ENCODE measurements around the gene IL2RA.
"Not testable (repeated sequence)": the region's sequence is repeated elsewhere in the genome, so short reads cannot be mapped to it uniquely, and the experiment has no call there.

IL2RA gene

DNA sequence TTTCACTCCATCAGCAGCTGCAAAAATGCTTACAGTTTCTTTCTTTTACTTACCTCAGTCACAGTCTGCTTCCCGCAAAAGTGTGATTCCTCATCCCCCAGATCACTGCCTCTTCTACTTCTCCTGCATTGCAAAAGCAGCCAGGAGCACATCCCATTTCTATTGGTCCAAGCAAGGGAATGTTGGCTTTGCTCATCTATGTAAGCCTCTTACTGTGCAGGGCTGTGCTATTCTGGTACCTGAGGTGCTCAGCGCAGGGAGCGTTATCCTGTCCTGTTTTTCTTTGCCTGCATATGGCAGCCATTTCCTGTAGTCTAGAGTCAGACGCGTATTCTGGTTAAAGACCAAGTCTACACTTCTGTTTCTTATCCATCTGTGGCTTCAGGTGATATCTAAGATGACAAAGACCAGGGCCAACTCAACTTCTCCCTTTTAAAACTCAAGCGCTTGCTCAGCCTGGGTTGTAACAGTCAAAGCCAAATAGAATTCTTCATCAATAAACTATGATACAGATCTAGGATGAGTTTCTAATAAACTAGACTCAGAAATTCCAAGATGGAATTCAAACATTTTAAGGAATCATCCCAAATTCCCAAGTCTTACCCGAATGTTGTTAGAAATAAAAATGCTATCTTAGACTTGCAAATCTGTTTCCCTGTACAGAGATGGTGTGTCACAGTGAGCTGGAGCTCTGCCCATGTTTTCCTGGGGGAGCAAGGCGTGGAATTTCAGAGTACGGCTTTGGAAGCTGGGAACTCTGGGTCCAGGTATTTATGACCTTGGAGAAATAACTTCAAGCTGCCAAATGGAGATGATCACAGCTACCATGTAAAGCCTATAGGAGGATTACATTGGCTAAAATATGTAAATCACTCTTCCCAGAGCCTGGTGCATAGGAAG is 20.6 kb upstream of the IL2RA start:
- DNase-seq: no peak

DNA sequence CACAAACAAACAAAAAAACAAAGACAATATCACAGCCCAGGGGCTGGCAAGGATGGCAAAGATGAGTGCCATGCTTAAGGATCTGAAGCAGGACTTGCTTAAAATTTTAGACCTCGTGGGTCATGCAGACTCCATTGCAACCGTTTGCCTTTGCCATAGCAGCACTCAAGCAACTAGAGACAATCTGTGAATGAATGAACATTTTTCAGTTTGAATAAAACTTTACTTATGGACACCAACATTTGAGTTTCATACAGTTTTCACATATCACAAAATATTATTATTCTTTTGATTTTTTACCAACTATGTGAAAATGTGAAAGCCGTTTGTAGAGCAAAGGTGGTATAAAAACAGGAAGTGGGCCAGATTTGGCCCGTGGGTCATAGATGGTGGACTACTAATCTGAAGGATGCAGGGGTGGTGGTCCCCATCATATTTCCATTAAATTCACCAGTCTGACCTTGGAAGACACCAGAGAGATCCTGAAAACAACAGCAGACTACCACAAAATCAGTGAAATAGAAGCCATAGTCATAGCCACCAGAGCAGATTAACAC is 18.3 kb upstream of the IL2RA start:
- no peak for DNase-seq

DNA sequence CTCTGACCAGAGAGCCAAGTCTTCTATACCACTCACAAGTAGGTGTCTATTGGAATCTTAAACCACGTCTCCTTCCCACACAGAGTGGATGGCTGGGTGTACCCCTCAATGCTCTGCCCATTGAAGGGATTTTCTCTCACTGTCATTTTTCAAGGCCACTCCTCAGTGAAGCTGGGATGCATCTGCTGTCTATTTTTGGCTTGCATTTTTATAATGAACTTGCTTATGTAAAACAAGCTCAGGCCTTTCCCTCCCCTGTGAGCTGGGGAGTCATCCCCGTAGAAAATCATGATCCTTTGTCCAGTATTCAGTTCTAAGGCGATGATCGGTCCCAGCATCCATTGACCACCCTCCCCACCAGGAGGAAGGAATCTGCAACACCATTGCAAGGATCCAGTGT is 16.9 kb upstream of the IL2RA start:
- DNase-seq: no peak

DNA sequence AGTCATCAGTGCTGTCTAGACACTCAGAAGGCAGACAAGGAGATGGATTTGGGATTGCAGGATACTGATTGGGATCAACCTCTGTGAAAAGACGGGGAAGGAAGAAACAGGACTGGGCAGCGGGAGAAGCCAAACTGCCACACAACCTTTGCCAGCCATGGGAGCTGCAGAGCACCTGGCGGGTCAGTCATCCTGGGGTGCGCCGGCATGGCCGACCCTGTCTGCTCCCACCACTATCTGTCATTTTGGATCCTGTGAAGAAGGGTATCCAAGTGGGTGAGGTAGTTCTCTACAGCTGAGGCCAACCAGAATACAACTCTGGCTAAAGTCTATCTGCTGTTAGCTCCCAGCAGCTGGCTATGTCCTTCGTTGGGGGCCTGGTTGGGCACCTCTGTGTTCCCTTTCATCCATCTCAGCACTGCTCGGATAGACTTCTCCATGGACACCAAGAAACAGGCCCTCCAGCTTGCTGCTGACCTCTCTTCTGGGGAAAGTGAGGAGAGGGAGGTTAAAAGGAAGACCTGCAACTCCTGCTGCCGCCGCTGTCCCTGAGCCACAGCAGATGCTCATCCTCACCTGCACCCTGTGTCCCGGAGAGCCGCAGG is 15.0 kb upstream of the IL2RA start:
- no peak for DNase-seq

DNA sequence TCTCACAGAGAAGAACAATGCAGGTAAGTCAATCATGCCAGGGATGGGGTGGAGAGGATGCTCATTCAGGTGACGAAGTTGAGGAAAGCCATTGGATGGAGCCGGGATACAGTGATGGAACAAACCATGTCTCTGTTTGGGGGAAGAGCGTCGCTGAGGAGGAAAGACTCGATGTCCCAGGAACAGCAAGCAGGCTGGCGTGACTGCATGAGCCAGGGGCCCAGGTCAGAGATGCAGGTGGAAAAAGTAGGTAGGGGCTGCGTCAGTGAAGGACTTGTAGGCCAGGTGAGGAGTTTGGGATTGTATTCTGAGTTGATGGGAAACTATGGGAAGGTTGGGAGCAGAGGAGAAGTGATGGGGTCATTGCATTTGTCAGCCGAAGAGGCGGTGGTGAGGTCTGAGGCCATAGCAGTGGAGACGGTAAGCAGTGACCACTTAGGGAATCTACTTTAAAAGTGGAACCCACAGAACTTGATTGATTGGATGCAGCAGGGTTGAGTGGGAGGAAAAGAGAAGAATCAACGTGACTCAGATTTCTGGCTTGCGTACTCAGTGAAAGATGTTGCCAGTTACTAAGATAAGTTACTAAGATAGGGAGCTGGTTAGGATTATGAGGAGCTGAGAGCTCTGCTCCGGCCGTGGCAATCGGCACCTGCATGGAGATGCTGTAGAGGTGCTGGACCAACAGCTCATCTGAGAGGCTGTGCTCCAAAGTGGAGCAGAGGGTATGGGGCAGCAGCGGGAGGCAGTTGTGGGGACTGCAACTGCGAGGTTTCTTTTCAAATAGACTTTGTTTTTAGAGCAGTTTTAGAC is 12.5 kb upstream of the IL2RA start:
- DNase-seq: no peak

DNA sequence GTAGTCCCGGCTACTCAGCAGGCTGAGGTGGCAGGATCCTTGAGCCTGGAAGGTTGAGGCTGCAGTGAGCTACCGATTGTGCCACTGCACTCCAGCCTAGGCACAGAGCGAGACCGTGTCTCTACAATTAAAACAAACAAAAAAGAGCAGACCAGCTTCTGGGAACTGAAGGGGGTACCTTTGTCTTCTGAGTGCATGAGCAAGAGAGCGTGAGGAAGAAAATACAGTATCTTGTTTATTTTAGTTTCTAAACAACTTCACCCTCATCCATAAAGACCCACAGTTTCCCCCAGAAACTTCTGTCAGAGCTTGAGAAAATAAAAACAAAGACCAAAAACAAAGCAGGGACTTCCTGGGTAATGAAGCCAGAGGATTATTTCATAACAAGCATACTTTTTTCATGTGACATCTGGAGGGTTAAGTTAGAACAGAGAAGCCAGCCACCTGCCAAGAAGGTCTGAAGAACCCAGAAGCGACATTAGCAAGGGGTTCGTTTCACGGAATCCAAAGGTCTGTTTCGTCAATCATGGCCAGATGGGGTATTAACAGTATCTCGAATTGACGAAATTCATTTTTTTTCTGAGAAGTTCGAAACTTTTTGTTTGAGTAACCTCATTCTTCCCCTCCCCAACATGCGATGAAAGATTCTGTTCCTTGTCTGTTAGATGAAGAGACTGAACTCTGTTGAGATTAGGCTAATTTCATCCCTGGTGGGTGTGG is 10.2 kb upstream of the IL2RA start:
- DNase-seq: no peak

DNA sequence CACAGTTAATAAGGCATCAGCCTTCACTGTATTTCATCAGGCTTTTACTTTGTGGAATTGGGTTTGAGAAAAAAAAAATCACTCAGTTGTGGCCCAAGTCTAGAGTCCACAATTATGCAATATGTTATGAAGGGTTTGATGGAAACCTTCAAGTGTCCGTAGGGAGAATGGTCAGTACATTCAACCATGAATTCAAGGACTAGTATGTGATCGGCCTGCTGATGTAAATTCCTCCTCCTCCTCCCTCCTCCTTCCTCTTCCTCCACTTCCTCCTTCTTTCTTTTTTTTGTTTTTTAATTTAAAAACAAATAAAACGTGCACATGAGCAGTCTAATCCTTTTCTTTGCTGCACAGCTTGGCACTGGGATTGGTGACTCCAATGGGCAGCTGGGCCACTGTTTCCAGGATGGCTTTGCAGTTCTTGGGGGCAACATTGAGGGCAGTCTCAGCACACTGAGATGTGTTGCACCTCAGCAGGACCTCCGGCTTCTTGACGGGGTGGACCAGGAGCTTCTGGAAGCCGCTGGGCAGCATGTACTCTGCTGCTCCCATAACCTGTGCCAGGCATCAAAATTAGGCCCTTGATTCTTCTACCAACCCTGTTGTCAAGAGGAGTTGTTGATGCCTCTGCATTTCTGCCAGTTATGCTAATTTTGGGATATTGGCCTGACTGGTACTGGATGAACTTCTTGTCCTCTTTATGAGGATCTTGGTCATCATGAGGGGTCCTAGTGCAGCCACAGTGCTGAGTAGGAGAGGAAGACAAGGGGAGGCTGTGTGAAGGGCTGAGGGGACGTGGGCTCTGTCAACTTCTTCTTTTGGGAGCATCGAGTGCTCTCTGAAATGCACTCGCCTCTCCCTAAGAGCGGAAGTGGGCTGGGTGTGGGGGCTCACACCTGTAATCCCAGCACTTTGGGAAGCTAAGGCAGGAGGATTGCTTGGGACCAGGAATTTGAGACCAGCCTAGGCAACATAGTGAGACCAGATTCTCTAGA is 9.3 kb upstream of the IL2RA start:
- no peak for DNase-seq

DNA sequence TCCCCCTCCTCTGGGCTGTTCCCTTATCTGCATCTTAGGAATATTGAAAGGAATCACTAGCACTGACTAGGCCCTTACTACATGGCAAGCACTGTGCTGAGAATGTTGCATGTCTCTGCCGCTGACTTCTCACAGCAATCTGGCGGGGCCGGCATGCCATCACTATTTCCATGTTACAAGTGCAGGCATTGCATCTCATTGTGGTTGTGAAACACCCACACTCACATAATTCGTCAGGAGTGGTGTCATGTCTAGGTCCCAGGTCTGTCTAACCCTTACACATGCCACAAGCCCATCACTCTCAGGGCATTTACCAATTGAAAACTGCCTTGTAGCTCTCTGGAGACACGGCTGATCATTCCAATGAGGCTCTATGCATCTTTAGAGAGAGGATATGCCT is 8.5 kb upstream of the IL2RA start:
- no peak for DNase-seq

DNA sequence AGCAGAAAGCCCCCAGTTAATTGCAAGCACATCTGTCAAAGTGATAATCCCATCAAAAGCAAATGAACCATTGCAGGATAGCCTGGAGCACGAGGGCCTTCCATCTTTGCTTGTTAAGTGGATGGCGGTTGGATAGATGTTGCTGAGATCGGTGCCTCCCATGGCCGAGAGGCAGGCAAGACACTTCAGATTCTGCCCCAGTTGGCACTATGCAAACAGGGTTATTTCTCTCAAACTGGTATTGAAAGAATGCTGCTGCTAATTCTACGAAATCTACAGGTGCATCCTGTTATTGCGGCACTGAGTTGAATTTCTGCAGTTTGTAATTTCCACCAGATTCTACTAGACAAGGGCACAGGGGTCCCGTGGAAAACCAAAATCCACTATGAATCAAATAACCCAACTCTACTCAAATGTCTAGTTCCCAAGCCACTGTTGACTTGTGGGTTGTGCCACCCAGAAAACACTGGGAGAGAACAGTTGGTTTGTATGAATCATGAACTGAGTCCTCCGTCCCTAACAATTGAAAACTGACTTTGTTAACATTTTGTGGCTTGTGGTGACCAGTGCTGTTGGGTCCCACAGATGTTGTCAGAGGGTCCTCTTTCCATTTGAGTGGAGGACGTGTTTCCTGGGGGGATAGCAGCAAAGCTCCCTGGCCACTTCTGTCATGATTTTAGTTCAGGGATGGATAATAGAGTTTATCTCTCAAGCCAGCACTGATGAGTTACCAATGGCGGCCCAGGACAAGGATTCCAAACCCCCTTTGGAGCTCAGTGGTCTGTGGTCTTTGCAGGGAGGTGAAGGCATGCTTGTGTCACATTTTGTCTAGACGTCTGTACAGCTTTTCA is 7.1 kb upstream of the IL2RA start:
- DNase-seq: no peak

DNA sequence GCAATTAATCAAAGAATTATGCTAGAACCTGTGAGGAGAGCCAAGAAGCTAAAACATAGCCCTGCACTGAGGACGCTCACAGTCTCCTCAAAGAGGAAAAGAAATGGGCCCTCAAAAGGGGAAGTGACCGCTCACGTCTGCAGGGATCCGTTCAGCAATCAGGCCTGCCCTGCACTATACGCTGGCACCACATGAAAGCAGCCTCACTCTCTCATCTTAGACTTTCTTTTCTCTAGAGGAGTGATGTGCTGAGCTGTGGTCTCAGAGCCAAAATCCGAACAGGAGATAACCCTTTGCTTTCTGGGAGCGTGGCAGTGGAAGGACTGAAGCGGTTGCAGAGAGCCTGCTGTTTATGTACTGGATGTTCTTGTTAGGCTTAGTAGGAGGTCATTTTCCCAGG is 6.3 kb upstream of the IL2RA start:
- DNase-seq: no peak

DNA sequence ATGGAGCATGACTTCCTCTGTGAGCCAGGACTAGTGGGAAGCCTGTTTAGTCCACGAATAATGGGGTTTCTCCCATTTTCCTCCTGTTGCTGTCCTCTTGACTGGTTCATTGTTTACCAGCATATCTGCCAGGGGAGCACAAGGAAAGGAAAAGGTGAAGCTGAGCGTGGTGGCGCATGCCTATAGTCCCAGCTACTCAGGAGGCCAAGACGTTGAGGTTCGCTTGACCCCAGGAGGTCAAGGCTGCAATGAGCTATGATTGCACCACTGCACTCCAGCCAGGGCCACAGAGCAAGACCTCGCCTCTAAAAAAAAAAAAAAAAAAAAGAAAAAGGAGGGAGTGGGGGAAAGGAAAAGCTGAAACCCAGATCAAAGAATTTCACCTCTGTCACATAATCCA is 5.8 kb upstream of the IL2RA start:
- no peak for DNase-seq

DNA sequence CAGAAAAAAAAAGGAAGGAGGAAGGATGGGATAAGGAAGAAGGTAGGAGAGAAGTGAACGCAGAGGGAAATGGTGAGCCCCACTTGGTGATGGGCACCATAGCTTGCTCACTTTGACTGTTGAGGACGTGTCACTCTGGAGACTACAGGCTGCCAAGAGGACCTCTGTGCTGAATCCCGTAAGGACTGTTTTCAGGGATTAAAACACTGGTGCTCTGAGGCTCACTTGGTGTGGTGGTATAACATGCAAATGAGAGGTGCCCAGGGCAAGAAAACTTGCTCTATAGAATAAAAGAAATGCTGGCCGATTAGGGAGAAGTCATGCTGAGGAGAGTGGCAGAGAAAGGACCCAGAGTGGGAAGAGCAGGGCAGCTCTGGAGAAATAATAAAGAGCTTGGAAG is 5.3 kb upstream of the IL2RA start:
- no peak for DNase-seq

DNA sequence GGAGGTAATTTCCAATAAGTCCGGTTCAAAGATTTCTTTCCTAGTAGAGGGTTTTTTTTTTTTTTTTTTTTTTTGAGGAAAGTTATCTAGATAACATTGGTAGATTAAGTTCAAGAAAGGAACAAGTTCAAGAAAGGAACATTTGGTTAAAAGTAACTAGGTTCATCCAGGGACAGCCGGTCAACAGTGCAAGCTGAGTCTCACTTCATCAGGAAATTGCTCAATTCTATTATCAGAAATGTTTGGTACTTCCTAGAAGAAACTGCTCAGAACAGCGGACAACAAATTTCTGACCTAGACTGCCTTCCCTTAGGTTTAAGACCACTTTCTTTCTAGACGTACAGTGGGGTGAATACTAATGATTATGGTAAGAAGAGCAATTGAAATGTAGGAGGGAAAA is 3.7 kb upstream of the IL2RA start:
- no peak for DNase-seq

DNA sequence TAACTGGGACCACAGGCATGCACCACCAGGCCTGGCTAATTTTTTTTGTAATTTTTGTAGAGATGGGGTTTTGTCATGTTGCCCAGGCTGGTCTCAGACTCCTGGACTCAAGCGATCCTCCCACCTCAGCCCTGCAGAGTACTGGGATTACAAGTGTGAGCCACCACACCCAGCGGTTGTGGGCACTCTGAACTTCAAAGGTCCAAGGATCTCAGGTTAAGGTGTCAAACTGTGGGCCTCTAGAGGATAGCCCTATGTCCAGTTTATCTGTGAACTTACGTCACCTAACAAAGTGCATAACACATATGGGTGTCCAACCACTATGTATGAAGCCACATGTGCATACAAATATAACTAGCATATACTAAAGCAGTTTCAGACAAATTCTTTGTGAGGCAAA is 3.2 kb upstream of the IL2RA start:
- no peak for DNase-seq

DNA sequence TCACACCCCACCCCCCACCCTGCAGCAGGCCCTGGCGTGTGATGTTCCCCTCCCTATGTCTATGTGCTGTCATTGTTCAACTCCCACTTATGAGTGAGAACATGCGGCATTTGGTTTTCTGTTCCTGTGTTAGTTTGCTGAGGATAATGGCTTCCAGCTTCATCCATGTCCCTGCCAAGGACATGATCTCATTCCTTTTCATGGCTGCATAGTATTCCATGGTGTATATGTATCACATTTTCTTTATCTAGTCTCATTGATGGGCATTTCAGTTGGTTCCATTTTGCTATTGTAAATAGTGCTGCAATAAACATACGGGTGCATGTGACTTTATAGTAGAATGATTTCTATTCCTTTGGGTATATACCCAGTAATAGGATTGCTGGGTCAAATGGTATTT is 2.6 kb upstream of the IL2RA start:
- DNase-seq: not testable (repeated sequence)

DNA sequence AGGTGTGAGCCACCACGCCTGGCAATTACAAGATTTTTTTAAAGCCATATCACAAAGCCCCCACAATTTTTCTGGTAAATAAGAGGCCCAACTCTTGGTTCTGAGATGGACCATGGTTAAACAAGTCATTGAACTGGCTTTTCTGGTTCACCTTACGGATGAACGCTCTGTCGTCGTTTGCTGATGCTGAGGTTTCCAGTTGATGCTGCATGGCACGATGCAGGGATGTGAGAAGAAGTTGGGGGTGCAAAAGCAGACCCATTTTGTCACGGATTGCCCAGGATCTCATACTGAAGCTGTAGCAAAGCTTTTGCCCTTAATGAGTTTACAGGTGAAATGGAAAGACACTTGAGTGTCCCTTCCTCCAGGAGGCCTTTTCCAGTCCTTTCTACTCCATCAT is 2.0 kb upstream of the IL2RA start:
- no peak for DNase-seq

DNA sequence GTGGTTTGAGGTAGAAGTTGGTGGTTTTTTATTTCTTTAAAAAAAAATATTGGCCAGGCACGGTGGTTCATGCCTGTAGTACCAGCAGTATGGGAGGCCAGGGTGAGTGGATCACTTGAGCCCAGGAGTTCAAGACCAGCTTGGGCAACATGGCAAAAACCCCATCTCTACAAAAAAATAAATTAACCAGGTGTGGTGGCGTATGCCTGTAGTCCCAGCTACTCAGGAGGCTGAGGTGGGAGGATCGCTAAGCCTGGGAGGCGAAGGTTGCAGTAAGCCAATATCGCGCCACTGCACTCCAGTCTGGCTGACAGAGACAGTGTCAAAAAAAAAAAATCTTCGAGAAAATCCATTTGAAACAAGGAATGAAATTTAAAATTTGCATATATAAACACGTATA is 1.1 kb downstream of the IL2RA start:
- DNase-seq: no peak

DNA sequence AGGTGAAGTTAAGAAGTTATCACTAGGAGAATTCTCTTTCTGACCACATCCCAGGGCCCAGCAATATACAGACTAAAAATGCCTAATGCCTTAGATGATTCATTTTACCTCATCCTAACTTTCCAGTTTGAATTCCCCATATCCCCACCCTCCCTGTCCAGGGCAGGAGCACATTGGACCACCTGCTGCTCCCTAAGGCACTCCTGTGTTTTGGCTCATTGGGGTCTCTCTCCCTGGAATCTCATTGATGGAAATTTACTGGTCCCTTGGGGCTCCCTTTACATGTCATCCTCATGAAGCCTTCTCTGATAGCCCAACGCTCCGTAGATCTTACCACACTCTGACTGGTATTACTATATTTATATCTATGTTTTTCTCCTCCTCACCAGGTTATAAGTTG is 2.7 kb downstream of the IL2RA start:
- DNase-seq: no peak

DNA sequence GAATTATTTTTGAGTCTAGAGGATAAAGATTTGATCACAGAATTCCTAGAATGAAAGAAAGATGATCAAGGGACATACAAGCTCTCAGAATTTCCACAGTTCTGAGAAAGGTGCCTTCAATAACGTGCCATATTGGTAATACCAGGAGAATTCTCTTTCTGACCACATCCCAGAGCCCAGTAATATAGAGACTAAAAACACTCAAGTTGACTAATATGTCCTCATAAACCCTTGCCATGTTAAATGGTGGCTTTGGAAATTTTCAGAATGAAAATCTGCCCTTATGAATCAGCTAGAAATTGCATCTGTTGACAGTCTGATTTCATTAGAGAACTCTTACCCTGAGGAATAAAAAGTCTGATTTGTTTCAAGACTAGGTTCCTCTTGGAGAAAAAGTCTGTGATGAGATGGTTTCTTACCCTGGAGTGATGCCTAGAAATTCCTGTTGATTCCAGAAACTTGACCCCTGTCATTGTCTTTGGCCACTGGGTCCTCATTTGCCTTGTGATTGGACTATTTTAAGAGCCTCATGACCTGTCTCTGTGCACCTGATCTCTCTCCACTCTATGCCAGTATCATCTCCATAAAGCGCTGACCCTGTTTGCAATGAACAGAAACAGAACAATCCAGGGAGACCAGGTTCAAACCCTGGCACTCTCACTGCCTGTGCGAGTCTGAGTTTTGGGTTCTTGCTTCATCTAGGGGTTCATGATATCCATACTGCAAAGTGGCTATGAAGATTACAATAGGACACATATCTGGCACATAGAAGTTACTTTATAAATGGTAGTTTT is 3.3 kb downstream of the IL2RA start:
- DNase-seq: no peak
